ENCODE data around the gene ZNF646. TPM values are rescaled to one million over a fixed set of nuclear protein-coding genes. Genes with fewer than 3 reads are reported as not detected.

The ZNF646 gene, protein sequence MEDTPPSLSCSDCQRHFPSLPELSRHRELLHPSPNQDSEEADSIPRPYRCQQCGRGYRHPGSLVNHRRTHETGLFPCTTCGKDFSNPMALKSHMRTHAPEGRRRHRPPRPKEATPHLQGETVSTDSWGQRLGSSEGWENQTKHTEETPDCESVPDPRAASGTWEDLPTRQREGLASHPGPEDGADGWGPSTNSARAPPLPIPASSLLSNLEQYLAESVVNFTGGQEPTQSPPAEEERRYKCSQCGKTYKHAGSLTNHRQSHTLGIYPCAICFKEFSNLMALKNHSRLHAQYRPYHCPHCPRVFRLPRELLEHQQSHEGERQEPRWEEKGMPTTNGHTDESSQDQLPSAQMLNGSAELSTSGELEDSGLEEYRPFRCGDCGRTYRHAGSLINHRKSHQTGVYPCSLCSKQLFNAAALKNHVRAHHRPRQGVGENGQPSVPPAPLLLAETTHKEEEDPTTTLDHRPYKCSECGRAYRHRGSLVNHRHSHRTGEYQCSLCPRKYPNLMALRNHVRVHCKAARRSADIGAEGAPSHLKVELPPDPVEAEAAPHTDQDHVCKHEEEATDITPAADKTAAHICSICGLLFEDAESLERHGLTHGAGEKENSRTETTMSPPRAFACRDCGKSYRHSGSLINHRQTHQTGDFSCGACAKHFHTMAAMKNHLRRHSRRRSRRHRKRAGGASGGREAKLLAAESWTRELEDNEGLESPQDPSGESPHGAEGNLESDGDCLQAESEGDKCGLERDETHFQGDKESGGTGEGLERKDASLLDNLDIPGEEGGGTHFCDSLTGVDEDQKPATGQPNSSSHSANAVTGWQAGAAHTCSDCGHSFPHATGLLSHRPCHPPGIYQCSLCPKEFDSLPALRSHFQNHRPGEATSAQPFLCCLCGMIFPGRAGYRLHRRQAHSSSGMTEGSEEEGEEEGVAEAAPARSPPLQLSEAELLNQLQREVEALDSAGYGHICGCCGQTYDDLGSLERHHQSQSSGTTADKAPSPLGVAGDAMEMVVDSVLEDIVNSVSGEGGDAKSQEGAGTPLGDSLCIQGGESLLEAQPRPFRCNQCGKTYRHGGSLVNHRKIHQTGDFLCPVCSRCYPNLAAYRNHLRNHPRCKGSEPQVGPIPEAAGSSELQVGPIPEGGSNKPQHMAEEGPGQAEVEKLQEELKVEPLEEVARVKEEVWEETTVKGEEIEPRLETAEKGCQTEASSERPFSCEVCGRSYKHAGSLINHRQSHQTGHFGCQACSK (N-terminal part only)
- total RNA-seq, result 12.7 and 22.7 TPM in 2 replicates

DNA sequence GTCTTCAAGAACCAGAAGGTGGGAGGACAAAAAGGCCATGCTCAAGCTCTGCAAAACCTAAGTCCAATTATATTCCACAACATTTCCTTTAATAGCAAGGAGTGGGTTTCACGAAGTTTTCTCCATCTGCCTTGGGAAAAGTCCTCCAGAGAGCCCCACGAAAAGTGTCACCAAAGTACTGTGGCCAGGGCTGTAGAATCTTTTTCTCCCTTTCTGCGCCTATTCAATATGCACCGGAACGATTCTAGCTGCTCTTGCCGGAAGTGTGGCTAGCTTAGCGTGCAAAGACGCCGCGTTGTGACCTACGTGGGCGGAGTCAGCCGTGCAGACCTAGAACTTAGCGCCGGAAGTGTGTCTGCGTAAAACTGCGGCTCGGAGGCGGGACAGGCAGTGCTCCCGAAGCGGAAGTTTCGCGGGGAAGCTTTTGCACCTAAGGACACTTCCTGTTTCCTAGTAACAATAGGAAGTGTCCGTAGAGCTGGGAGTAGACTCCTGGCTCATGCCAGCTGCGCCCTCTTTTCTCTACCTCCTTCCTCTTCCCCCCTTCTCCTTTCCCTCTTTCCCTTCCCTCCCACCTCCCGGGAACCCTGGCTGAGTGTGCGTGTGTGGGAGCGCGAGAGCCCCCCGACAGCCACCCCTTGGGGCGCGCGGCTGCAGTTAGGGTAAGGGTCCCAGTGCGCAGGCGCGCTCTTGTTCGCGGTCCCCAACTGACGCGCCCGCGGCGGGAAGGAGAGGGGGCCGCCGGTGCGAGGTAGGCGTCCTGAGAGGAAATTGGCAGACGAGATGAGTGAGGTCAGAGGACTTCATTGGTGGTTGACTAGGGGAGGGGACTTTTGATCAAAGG lies at the start of gene ZNF646, which contains the start of gene ZNF668:
Gene ZNF646 (plus strand): TSS at position 453 of the 844 bp plus-strand sequence. CDS start 1,903 bp downstream, outside the sequence.
Gene ZNF668 (minus strand): TSS at position 271 of the 844 bp plus-strand sequence. CDS start 9,781 bp downstream, outside the sequence.

DNA sequence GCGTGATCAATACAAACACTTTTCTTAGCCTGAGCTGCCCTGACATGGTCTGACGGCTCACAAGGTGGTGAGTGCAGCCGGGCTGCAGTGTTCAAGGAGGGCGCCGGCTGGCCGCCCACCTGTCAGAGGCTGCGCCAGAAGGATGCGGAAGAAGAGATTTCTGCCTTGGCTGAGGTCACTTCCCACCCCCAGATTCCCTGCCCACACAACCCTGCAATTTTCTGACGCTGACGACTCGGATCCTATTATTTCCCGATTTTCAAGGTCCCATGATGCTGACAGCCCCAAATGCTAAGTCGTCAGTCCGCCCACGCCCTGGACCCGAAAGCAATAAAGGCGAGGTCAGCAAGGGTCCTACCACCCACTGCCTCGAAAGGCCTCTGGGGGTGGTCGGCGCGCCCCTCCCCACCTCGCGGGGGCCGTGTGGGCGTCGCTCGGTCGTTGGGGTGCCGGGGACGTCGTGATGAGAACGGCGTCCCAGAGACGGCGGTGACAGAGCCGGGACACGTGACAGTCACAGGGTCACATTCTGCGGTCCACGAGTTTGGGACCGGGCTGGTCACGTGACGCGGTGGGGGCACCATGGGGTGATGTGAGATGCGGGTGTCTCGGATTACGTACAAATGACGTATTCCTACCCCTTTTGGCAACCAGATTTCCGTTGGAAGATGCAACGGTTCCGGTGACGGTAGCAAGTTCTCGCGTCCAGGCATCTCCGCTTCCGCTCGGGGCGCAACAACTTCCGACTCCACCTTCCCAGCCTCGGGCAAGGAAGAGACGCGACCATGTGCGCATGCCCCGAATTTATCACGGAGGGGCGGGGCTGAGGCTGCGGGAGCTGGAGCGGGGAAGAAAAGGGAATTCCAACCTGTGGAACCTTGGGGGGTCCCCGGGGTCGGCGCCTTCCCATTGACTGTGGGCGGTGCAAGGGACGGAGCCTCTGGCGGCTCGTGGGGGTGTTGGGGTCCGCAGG lies 41.2 kb upstream of the ZNF646 start, which contains the start of gene STX4:
Gene STX4 (plus strand): TSS at position 823 of the 973 bp plus-strand sequence. CDS start 248 bp downstream, outside the sequence.

DNA sequence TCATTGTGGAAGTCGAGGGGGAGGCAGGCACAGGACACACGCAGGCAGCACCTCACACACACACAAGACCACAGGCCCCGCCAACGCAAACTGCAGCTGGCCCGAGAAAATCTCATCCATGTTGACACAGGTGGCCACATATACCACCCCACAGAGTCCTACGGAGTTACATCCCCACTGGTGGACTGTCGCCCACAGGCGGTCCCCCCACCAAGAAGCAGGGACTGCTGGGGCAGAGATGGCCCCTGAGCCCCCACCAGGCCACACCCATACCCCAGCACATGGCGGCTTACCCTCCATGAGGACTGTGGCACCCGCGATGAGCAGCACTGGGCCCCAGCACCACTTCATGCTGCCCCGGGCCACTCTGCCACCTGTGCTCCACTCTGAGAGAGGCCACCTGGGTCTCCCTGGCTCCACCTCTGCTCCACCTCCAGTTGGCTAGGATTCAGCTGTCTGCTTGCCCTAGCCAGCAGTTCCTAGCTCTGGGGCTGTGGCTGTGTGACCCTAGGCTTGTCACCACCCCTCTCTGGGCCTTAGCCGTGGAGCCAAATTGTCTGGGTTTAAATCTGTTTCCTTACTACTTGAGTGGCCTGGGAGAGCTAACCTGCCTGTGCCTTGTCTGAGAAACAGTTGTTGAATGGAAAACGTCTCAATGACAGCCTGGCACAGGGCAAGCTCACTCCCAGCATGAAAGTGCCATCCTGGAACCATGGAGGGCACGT lies 14.4 kb downstream of the ZNF646 start, which contains the start of gene PRSS53:
Gene PRSS53 (minus strand): TSS at position 485 of the 725 bp plus-strand sequence. CDS start 134 bp downstream, at position 351.

DNA sequence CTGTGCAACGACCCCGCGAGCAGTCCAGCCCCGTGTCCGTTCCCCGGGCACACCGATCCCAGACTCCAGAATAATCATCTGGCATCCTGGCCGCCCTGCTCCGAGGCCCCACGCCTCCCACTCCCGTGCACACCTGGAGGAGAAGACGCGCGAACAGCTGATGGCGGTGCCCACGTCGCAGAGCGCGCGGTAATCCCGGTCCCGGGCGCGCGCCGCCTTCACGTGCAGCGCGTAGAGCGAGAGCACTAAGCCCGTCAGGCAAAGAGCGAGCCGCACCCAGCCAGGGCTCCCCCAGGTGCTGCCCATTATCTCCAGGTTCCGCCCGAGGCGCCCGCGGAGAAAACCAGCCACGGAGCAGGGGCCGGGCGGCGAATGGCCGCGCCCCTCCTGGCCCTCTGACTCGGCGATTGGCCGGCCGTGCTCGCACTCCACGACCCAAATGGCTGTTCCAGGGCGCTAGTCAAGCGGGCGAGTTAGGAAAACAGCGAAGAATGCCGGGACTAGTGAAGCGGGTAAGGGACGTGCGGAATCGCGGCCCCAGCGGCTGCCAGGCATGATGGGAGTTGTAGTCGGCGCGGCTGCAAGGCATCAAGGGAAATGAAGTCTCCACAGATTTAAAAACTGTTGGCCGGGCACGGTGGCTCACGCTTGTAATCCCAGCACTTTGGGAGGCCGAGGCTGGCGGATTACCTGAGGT lies 20.4 kb downstream of the ZNF646 start, which contains the start of gene VKORC1:
Gene VKORC1 (minus strand): TSS at position 374 of the 697 bp plus-strand sequence. CDS start 68 bp downstream, at position 306.

DNA sequence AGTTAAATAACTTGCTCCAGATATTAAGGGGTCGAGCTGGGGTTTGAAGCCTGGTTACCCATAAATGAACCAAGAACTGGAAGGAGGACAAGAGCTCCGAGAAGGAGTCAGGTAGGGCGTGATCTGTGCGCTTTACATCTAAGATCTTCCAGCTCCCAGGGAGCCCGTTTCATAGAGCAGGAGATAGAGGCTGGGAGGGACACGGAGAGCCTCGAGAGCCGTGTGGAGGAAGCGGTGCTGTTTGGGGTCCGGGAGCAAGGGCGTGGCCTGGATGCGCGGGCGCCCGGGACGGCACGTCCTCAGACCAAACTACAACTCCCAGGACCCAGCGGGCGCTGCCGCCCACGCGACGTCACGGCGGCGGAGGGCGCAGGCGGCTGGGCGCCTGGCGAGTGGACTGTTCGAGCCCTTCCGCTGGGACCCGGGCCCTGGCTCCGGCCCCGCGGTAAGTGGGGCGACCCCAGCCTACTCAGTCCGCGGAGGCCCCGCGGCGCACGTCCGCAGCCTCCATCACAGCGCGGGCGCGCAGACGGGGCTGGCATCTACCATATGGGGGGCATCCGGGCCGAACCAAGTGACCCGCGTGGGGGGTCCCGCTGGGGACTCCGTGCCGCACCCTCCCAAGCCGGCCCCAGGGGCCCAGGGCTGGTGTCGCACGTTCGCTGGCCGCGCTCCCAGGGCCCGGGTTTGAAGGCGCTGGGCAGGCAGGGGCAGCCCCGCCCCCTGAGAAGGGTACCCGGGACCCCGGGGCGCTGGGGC lies 34.0 kb downstream of the ZNF646 start, which contains the start of gene BCKDK:
Gene BCKDK (plus strand): TSS at position 352 of the 759 bp plus-strand sequence. CDS start 838 bp downstream, outside the sequence.

DNA sequence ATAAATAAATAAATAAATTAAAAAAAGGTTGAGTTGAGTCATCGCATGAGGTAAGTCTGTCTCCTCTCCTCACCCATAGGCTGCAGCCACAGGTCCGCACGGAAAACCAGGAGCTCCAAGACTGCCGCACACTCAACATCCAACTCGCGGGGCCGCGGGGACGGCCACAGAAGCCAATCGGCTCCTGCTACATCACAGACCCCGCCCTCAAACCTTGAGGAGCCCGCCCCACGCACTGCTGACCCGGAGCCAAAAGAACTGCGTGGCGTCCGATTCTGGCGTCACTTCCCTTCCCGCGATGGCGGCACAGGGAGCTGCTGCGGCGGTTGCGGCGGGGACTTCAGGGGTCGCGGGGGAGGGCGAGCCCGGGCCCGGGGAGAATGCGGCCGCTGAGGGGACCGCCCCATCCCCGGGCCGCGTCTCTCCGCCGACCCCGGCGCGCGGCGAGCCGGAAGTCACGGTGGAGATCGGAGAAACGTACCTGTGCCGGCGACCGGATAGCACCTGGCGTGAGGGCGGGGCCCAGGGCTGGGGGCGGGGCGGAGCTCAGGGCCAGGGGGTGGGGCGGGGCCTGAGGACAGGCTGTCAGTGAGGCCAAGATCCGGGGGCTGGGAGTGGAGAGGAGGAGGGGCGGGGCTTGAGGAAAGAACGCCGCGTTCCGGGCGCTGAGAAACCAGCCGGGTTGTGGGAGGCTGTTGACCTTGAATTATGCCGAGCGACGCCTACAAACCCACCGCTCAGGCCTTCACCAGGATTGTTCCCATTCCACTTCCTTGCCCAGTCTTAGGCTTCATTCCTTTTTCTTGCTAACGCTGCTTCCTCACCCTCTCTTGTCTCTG lies 43.4 kb downstream of the ZNF646 start, which contains the start of gene KAT8:
Gene KAT8 (plus strand): TSS at position 281 of the 839 bp plus-strand sequence. CDS start 18 bp downstream, at position 299.

Other genes starting within 250 kb of the ZNF646 start
- gene BCL7C, start 180.3 kb upstream of the ZNF646 start, total RNA-seq, result 60.0 and 62.7 TPM in 2 replicates
- gene CTF1, start 177.8 kb upstream of the ZNF646 start, total RNA-seq, result 2.8 and 6.8 TPM in 2 replicates
- 31.8 and 37.6 TPM in 2 replicates for gene FBXL19, start 150.8 kb upstream of the ZNF646 start, total RNA-seq
- 24.4 and 95.3 TPM in 2 replicates for gene ORAI3, start 125.4 kb upstream of the ZNF646 start, total RNA-seq
- 6.5 and 8.0 TPM in 2 replicates for gene SETD1A, start 116.7 kb upstream of the ZNF646 start, total RNA-seq
- gene HSD3B7, start 89.2 kb upstream of the ZNF646 start, total RNA-seq, result 11.2 and 64.7 TPM in 2 replicates
- 0.63 and 0.65 TPM in 2 replicates for gene STX1B, start 63.8 kb upstream of the ZNF646 start, total RNA-seq
- gene STX4, start 40.9 kb upstream of the ZNF646 start, total RNA-seq, result 20.9 and 23.1 TPM in 2 replicates
- 13.4 and 14.2 TPM in 2 replicates for gene ZNF668, start 182 bp upstream of the ZNF646 start, total RNA-seq
- 0.81 and 1.6 TPM in 2 replicates for gene PRSS53, start 14.5 kb downstream of the ZNF646 start, total RNA-seq
- 217 and 229 TPM in 2 replicates for gene VKORC1, start 20.4 kb downstream of the ZNF646 start, total RNA-seq
- gene BCKDK, start 34.0 kb downstream of the ZNF646 start, total RNA-seq, result 88.5 and 103 TPM in 2 replicates
- 31.8 and 47.4 TPM in 2 replicates for gene KAT8, start 43.2 kb downstream of the ZNF646 start, total RNA-seq
- gene PRSS8, start 61.3 kb downstream of the ZNF646 start, total RNA-seq, result 2.6 and 13.1 TPM in 2 replicates
- gene PRSS36, start 75.6 kb downstream of the ZNF646 start, total RNA-seq, result 1.1 and 7.9 TPM in 2 replicates
- 43.7 and 78.9 TPM in 2 replicates for gene FUS, start 105.7 kb downstream of the ZNF646 start, total RNA-seq
- gene PYCARD, start 128.3 kb downstream of the ZNF646 start, total RNA-seq, result 37.3 and 88.6 TPM in 2 replicates
- gene TRIM72, start 139.7 kb downstream of the ZNF646 start, total RNA-seq, result not detected in 2 replicates
- gene PYDC1, start 142.7 kb downstream of the ZNF646 start, total RNA-seq, result not detected in 2 replicates
- 2.1 TPM in 1 of 2 replicates, not detected in the other for gene ITGAM, start 185.6 kb downstream of the ZNF646 start, total RNA-seq

All from mesangial cell (primary cell).